H1 (cell line): Measurements from ENCODE around the gene CDH7. TPM values are rescaled to one million over a fixed set of nuclear protein-coding genes. Genes with fewer than 3 reads are reported as not detected.

Experiments used
- CTCF ChIA-PET: fragments of 300-600 bp; sonication (Branson Sonifier 250); formaldehyde crosslinking; loops from one replicate; lab custom pipeline; 2021; ENCODE audit not compliant: partially characterized antibody; lab: Charles Lee
- POLR2A ChIA-PET: fragments of 300-600 bp; sonication (Branson Sonifier 250); formaldehyde crosslinking; loops from one replicate; lab custom pipeline; 2021; ENCODE audit warnings: inconsistent platforms; ENCODE audit not compliant: partially characterized antibody; lab: Charles Lee
- DNase-seq, 2 experiments: peaks; one replicate each; pipeline versions ENCODE4 v3.0.0 to v3.0.0-alpha.2; 2010 to 2022; ENCODE audit warnings: low spot score in 2 of 2, low read depth in 1 of 2, mixed read lengths in 1 of 2
- FAIRE-seq: peaks from 2 replicates; lab custom pipeline; 2011; peaks lifted over from hg19 to GRCh38; lab: Jason Lieb, UNC
- H2AFZ ChIP-seq: 2 replicates; pipeline ENCODE4 v1.8.1; 2012; ENCODE audit warnings: low read length, inconsistent platforms
- H2AK5ac ChIP-seq: 2 replicates; pipeline ENCODE4 v1.6.1; 2013; ENCODE audit warnings: low read depth, low read length
- H2BK120ac ChIP-seq: replicated peaks from 2 replicates; pipeline ENCODE3; 2013; ENCODE audit warnings: low read depth, low read length, inconsistent platforms
- H2BK12ac ChIP-seq: 2 replicates; pipeline ENCODE4 v1.6.1; 2013; ENCODE audit warnings: low read depth, low read length
- H2BK15ac ChIP-seq: 2 replicates; pipeline ENCODE4 v1.6.1; 2013; ENCODE audit warnings: low read length
- H2BK20ac ChIP-seq: 2 replicates; pipeline ENCODE4 v1.6.1; 2013; ENCODE audit warnings: low read length
- H2BK5ac ChIP-seq: 2 replicates; pipeline ENCODE4 v1.6.1; 2013; ENCODE audit warnings: low read depth, low read length
- H3K14ac ChIP-seq: 2 replicates; pipeline ENCODE4 v1.6.1; 2013; ENCODE audit warnings: inconsistent platforms; ENCODE audit not compliant: insufficient read length
- H3K18ac ChIP-seq: 2 replicates; pipeline ENCODE4 v1.6.1; 2013; ENCODE audit warnings: low read length; ENCODE audit errors: extremely low read depth
- H3K23ac ChIP-seq: 2 replicates; pipeline ENCODE4 v1.6.1; 2013; ENCODE audit warnings: inconsistent platforms; ENCODE audit not compliant: insufficient read length
- H3K23me2 ChIP-seq: 2 replicates; pipeline ENCODE4 v1.6.1; 2013; ENCODE audit warnings: low read depth, low read length
- H3K27ac ChIP-seq: 2 replicates; pipeline ENCODE4 v1.6.1; 2011; ENCODE audit warnings: low read depth, low read length, inconsistent platforms
- H3K27me3 ChIP-seq, 4 experiments: replicated peaks in 1 of 4; 1 replicate in 1 of 4; 2 replicates in 3 of 4; pipeline versions ENCODE4 v1.6.1 to v1.8.1; 2011 to 2013; ENCODE audit warnings: low read length in 3 of 4, mild to moderate bottlenecking in 3 of 4, inconsistent platforms in 2 of 4, mixed read lengths in 2 of 4, moderate library complexity in 1 of 4; ENCODE audit not compliant: control insufficient read depth in 3 of 4, insufficient read depth in 3 of 4; ENCODE audit errors: extremely low read depth in 1 of 4
- H3K36me3 ChIP-seq, 4 experiments: 2 replicates each; pipeline versions ENCODE4 v1.6.1 to v1.8.1; 2011 to 2013; ENCODE audit warnings: mild to moderate bottlenecking in 4 of 4, low read length in 3 of 4, moderate library complexity in 2 of 4, control low read depth in 1 of 4, inconsistent platforms in 1 of 4; ENCODE audit not compliant: insufficient read depth in 4 of 4, control insufficient read depth in 2 of 4
- H3K4ac ChIP-seq: replicated peaks from 2 replicates; pipeline ENCODE3; 2013; ENCODE audit warnings: low read length, low read depth, mixed read lengths, inconsistent platforms; ENCODE audit not compliant: insufficient read length
- H3K4me1 ChIP-seq, 4 experiments: replicated peaks in 1 of 4; 1 replicate in 1 of 4; 2 replicates in 3 of 4; pipeline versions ENCODE4 v1.6.1 to v1.8.1; 2011 to 2013; ENCODE audit warnings: low read length in 3 of 4, inconsistent platforms in 2 of 4, mixed read lengths in 1 of 4; ENCODE audit not compliant: insufficient read depth in 4 of 4, control insufficient read depth in 3 of 4
- H3K4me2 ChIP-seq, 2 experiments: 2 replicates each; pipeline versions ENCODE4 v1.6.1 to v1.8.1; 2011 to 2013; ENCODE audit warnings: low read depth in 2 of 2, low read length in 2 of 2, control low read depth in 1 of 2, inconsistent platforms in 1 of 2, mild to moderate bottlenecking in 1 of 2; ENCODE audit not compliant: insufficient read depth in 1 of 2
- H3K4me3 ChIP-seq, 4 experiments: fragments of 200-600, 300-600 bp in 1 of 4; sonication (generic), shearing (Covaris generic), sonication (Bioruptor Twin) in 1 of 4; 2 replicates each; pipeline versions ENCODE4 v1.5.1 to v1.8.1; 2011 to 2016; ENCODE audit warnings: low read length in 4 of 4, low read depth in 3 of 4, control low read depth in 2 of 4, inconsistent platforms in 2 of 4, mild to moderate bottlenecking in 2 of 4, mixed read lengths in 1 of 4, moderate library complexity in 1 of 4; ENCODE audit not compliant: insufficient read depth in 2 of 4; ENCODE audit errors: extremely low read depth in 1 of 4
- H3K56ac ChIP-seq: replicated peaks from 2 replicates; pipeline ENCODE3; 2013; ENCODE audit warnings: low read depth, mild to moderate bottlenecking, mixed read lengths, low read length, inconsistent platforms; ENCODE audit not compliant: insufficient read length
- H3K79me1 ChIP-seq: 2 replicates; pipeline ENCODE4 v1.6.1; 2013; ENCODE audit warnings: low read depth, low read length, control low read depth
- H3K79me2 ChIP-seq, 2 experiments: 2 replicates each; pipeline versions ENCODE4 v1.6.1 to v1.8.1; 2012 to 2013; ENCODE audit warnings: low read length in 2 of 2, mild to moderate bottlenecking in 2 of 2, inconsistent platforms in 1 of 2; ENCODE audit not compliant: insufficient read depth in 2 of 2, control insufficient read depth in 1 of 2
- H3K9ac ChIP-seq, 4 experiments: replicated peaks in 1 of 4; 1 replicate in 1 of 4; 2 replicates in 3 of 4; pipeline versions ENCODE4 v1.6.1 to v1.8.1; 2011 to 2013; ENCODE audit warnings: low read depth in 3 of 4, low read length in 3 of 4, control low read depth in 2 of 4, mild to moderate bottlenecking in 2 of 4, moderate library complexity in 2 of 4, inconsistent platforms in 1 of 4; ENCODE audit errors: extremely low read depth in 1 of 4
- H3K9me3 ChIP-seq, 2 experiments: 2 replicates each; pipeline versions ENCODE4 v1.6.1 to v1.8.1; 2012 to 2013; ENCODE audit warnings: mild to moderate bottlenecking in 2 of 2, moderate library complexity in 2 of 2, control low read depth in 1 of 2, inconsistent platforms in 1 of 2, low read depth in 1 of 2, low read length in 1 of 2, mixed read lengths in 1 of 2; ENCODE audit not compliant: insufficient read depth in 2 of 2
- H4K20me1 ChIP-seq, 2 experiments: replicated peaks in 1 of 2; 2 replicates each; pipeline versions ENCODE3 to v1.8.1; 2011 to 2013; ENCODE audit warnings: inconsistent platforms in 2 of 2, low read length in 2 of 2, mild to moderate bottlenecking in 1 of 2; ENCODE audit not compliant: insufficient read depth in 2 of 2, control insufficient read depth in 1 of 2
- H4K5ac ChIP-seq: 2 replicates; pipeline ENCODE4 v1.6.1; 2013; ENCODE audit warnings: low read length, low read depth, mixed read lengths, inconsistent platforms; ENCODE audit not compliant: insufficient read length
- H4K8ac ChIP-seq: 2 replicates; pipeline ENCODE4 v1.8.0; 2013; ENCODE audit warnings: mild to moderate bottlenecking, moderate library complexity, low read length, inconsistent platforms; ENCODE audit not compliant: insufficient read depth; ENCODE audit errors: extremely low read depth
- H4K91ac ChIP-seq: replicated peaks from 2 replicates; pipeline ENCODE3; 2013; ENCODE audit warnings: low read length, mixed read lengths, inconsistent platforms; ENCODE audit not compliant: insufficient read length
- CTCF ChIP-seq, 3 experiments: IDR thresholded peaks; 1 replicate in 2 of 3; 2 replicates in 1 of 3; pipeline versions ENCODE4 v1.5.1 to v1.6.1; 2011; ENCODE audit warnings: low read length in 3 of 3, mild to moderate bottlenecking in 3 of 3, inconsistent platforms in 2 of 3, low read depth in 1 of 3, moderate library complexity in 1 of 3; ENCODE audit not compliant: insufficient read depth in 1 of 3; ENCODE audit errors: control extremely low read depth in 1 of 3
- GTF2F1 ChIP-seq: IDR thresholded peaks from 2 replicates; pipeline ENCODE4 v1.6.1; 2012; ENCODE audit warnings: low read depth, low read length, improper control_type of control experiment, borderline replicate concordance
- KDM1A ChIP-seq: fragments of 200-600, 300-600 bp; sonication (generic); IDR thresholded peaks from 2 replicates; pipeline ENCODE4 v1.7.1; 2016; ENCODE audit warnings: mild to moderate bottlenecking, low read length, borderline replicate concordance
- MAFK ChIP-seq: IDR thresholded peaks from 2 replicates; pipeline ENCODE4 v1.6.1; 2012; ENCODE audit warnings: low read depth, mild to moderate bottlenecking, improper control_type of control experiment, low read length
- SP2 ChIP-seq: IDR thresholded peaks from 2 replicates; pipeline ENCODE4 v1.6.1; 2012; ENCODE audit warnings: mild to moderate bottlenecking, low read length, inconsistent platforms
- WGBS, 2 experiments: shearing (Covaris generic) in 1 of 2; methylation state at CpG; one replicate each; pipeline versions ENCODE4 v1.1.6 to v1.1.7; 2013 to 2015; ENCODE audit warnings: low lambda C conversion rate in 2 of 2, mixed read lengths in 2 of 2, inconsistent platforms in 1 of 2, low coverage in 1 of 2, missing lambda C conversion rate in 1 of 2; ENCODE audit not compliant: insufficient replicate concordance in 2 of 2, insufficient coverage in 1 of 2, insufficient read length in 1 of 2; ENCODE audit errors: extremely low coverage in 1 of 2, missing lambda C conversion rate in 1 of 2; 5-methylcytosine and 5-hydroxymethylcytosine counted together
- polyA plus RNA-seq, 7 experiments: library from polyadenylated mRNA; depleted of rRNA in 3 of 7; stranded (reverse) in 5 of 7; unstranded in 2 of 7; fragments of >200 nt in 5 of 7; fragments of 200-250 nt in 2 of 7; gene quantifications; 1 replicate in 5 of 7; 2 replicates in 1 of 7; 4 replicates in 1 of 7; pipeline versions ENCODE4 v1.2.1 to v1.2.3, GENCODE V29; 2011 to 2013; ENCODE audit warnings: missing spikeins in 2 of 7, mixed read lengths in 2 of 7
- total RNA-seq: library from RNA; stranded (reverse); fragmentation: NEBNext Ultra II Directional; extraction: Animal tissue kit (Norgen Biotek cat#: 25700); gene quantifications from 2 replicates; pipeline ENCODE4 v1.2.1, GENCODE V29; 2021

Gene CDH7
- total and polyA plus RNA-seq, 2 of the 8 experiments (the other 6 are each of a cell fraction or from before 2014, with no cell fraction given): 1.00 to 1.5 TPM

- Histone ChIP-seq H3K23ac (no peak overlapping the region), H3K56ac (no peak overlapping the region), H3K23me2 (no peaks in the 10 kb centered on the region), H4K8ac (no peak overlapping the region), H3K14ac (no peak overlapping the region), H2BK15ac (no peak overlapping the region), H4K5ac (no peak overlapping the region), H3K79me1 (no peaks in the 10 kb centered on the region), H2BK12ac (no peak overlapping the region), H3K4ac (no peak overlapping the region), H3K36me3 (no peaks in the 10 kb centered on the region), H3K9ac (no peak overlapping the region), H2AFZ (no peak overlapping the region), H3K4me3 (no peak overlapping the region), H3K9me3 (no peaks in the 10 kb centered on the region), H2BK20ac (no peak overlapping the region), H3K79me2 (no peaks in the 10 kb centered on the region), H3K18ac (no peak overlapping the region), H2BK5ac (no peak overlapping the region), H2AK5ac (no peak overlapping the region), H3K4me2 (no peak overlapping the region), H3K4me1 (no peaks in the 10 kb centered on the region), H3K27me3 (no peaks in the 10 kb centered on the region), H2BK120ac (no peak overlapping the region), H4K91ac (no peak overlapping the region), H4K20me1 (peaks cover 0 to 1% of the 10 kb centered on the region in 2 experiments), H3K27ac (no peak overlapping the region)
- TF ChIP-seq GTF2F1 (no peak), CTCF (IDR thresholded peaks at IDR 0.05; ENCODE audit: control extremely low read depth in 1 of 3, insufficient read depth in 1 of 3, low read depth in 1 of 3, low read length in 3 of 3) (no peak), KDM1A (no peak), MAFK (no peak), SP2 (no peak)
- DNase-seq: no peak
- FAIRE-seq: no peak
- WGBS, 2 experiments: 82% methylated on average over 2 of the region's 2 CpGs; no CpG with 5 or more reads in 1 of the 2 experiments
- CTCF ChIA-PET: no interaction called here
- POLR2A ChIA-PET: no interaction called here
These were observed 16.6 kb downstream of the CDH7 start for GRCh38 chr18:65767406-65767805.
